WTC11 (cell line): Measurements from ENCODE around the gene KANTR. TPM values are rescaled to one million over a fixed set of nuclear protein-coding genes. Genes with fewer than 3 reads are reported as not detected.

ENCODE experiments used
- ATAC-seq: fragments of 200-7000 bp; cut with Tn5 transposase; 2 replicates; pipeline ENCODE4 v1.10.0; 2021; ENCODE audit warnings: mild to moderate bottlenecking, moderate library complexity
- CTCF ChIA-PET: fragments of 300-600 bp; sonication (Branson Sonifier 250); formaldehyde crosslinking; loops from one replicate; lab custom pipeline; 2021; ENCODE audit warnings: antibody characterized with exemption; lab: Charles Lee
- POLR2A ChIA-PET: fragments of 350-600 bp; sonication (Branson Sonifier 250); formaldehyde crosslinking; loops from one replicate; lab custom pipeline; 2021; ENCODE audit warnings: antibody characterized with exemption; lab: Charles Lee
- DNase-seq: peaks from one replicate; pipeline ENCODE4 v3.0.0; 2021; ENCODE audit warnings: low spot score
- H3K27ac Mint-ChIP-seq: 2 replicates; pipeline ENCODE4 v1.8.0; 2021; ENCODE audit warnings: mixed read lengths
- H3K27me3 Mint-ChIP-seq: 2 replicates; pipeline ENCODE4 v1.8.0; 2021; ENCODE audit warnings: low read depth, mild to moderate bottlenecking, moderate library complexity, mixed read lengths
- H3K36me3 Mint-ChIP-seq: 2 replicates; pipeline ENCODE4 v1.8.0; 2021; ENCODE audit warnings: mixed read lengths
- H3K4me1 Mint-ChIP-seq: 2 replicates; pipeline ENCODE4 v1.8.0; 2022; ENCODE audit warnings: mixed read lengths
- H3K4me3 Mint-ChIP-seq: 2 replicates; pipeline ENCODE4 v1.8.0; 2021; ENCODE audit warnings: mild to moderate bottlenecking, moderate library complexity, mixed read lengths
- H3K9me3 Mint-ChIP-seq: 2 replicates; pipeline ENCODE4 v1.8.0; 2021; ENCODE audit warnings: mixed read lengths
- CDX4 ChIP-seq: fragments of 250-450 bp; sonication (Bioruptor Pico); IDR thresholded peaks from 2 replicates; pipeline ENCODE4 v1.9.0; 2021; ENCODE audit warnings: moderate library complexity, mild to moderate bottlenecking, inconsistent platforms, borderline replicate concordance
- ELF4 ChIP-seq: sonication (generic); formaldehyde crosslinking; IDR thresholded peaks from 2 replicates; pipeline ENCODE4 v1.8.1; 2022; ENCODE audit warnings: low read depth, mild to moderate bottlenecking, moderate library complexity, missing genetic modification reagents
- GRHL2 ChIP-seq: fragments of 250-450 bp; sonication (Bioruptor Pico); IDR thresholded peaks from 2 replicates; pipeline ENCODE4 v1.8.0; 2022; ENCODE audit warnings: mild to moderate bottlenecking, moderate library complexity; ENCODE audit not compliant: insufficient replicate concordance, severe bottlenecking
- IRF1 ChIP-seq: sonication (generic); formaldehyde crosslinking; IDR thresholded peaks from 2 replicates; pipeline ENCODE4 v1.8.0; 2023; ENCODE audit warnings: missing genetic modification reagents
- KAT7 ChIP-seq: sonication (generic); formaldehyde crosslinking; IDR thresholded peaks from 2 replicates; pipeline ENCODE4 v1.8.1; 2023; ENCODE audit warnings: missing genetic modification reagents, mild to moderate bottlenecking, borderline replicate concordance
- MYBL2 ChIP-seq: sonication (generic); formaldehyde crosslinking; IDR thresholded peaks from 2 replicates; pipeline ENCODE4 v1.8.1; 2023; ENCODE audit warnings: mild to moderate bottlenecking, moderate library complexity, missing genetic modification reagents
- NR1H2 ChIP-seq: sonication (generic); formaldehyde crosslinking; IDR thresholded peaks from 2 replicates; pipeline ENCODE4 v1.9.0; 2021; ENCODE audit warnings: mild to moderate bottlenecking, moderate library complexity, missing genetic modification reagents
- PRRX2 ChIP-seq: fragments of 250-450 bp; sonication (Bioruptor Pico); IDR thresholded peaks from 2 replicates; pipeline ENCODE4 v1.8.0; 2021; ENCODE audit warnings: mild to moderate bottlenecking
- RORB ChIP-seq: fragments of 250-450 bp; sonication (Bioruptor Pico); IDR thresholded peaks from 2 replicates; pipeline ENCODE4 v1.9.0; 2021; ENCODE audit warnings: mild to moderate bottlenecking
- TEAD1 ChIP-seq: sonication (generic); formaldehyde crosslinking; IDR thresholded peaks from 2 replicates; pipeline ENCODE4 v1.8.0; 2022; ENCODE audit warnings: mild to moderate bottlenecking, missing genetic modification reagents
- USF1 ChIP-seq: sonication (generic); formaldehyde crosslinking; IDR thresholded peaks from 2 replicates; pipeline ENCODE4 v1.8.0; 2022; ENCODE audit warnings: mild to moderate bottlenecking, missing genetic modification reagents
- ZNF138 ChIP-seq: sonication (generic); formaldehyde crosslinking; conservative IDR thresholded peaks from 2 replicates; pipeline ENCODE4 v1.8.1; 2022; ENCODE audit warnings: mild to moderate bottlenecking, moderate library complexity, missing genetic modification reagents
- ZNF416 ChIP-seq: fragments of 250-450 bp; sonication (Bioruptor Pico); IDR thresholded peaks from 2 replicates; pipeline ENCODE4 v1.9.0; 2021; ENCODE audit warnings: mild to moderate bottlenecking, inconsistent platforms
- total RNA-seq: library from RNA; stranded (reverse); gene quantifications from 3 replicates; pipeline ENCODE4 v1.2.3, GENCODE V29; 2021
- TF ChIP-seq, protein P1 (sequence below): sonication (generic); formaldehyde crosslinking; IDR thresholded peaks from 2 replicates; pipeline ENCODE4 v1.8.0; 2023; ENCODE audit warnings: mild to moderate bottlenecking, missing genetic modification reagents
- TF ChIP-seq, protein P2 (sequence below): sonication (generic); formaldehyde crosslinking; IDR thresholded peaks from 2 replicates; pipeline ENCODE4 v1.8.1; 2023; ENCODE audit warnings: mild to moderate bottlenecking, missing genetic modification reagents, borderline replicate concordance

The KANTR gene
- total RNA-seq, 1 experiment from 2014 or later = 14.0 TPM

GRCh38 chrX:53089925-53090324 lies 4.0 kb upstream of the KANTR start:
- Mint-ChIP-seq H3K36me3 (peaks cover 14% of the 10 kb centered on the region), H3K27me3 (no peaks in the 10 kb centered on the region; the same call in 1 of the 2 replicates), H3K4me3 (no peak overlapping the region), H3K9me3 (no peaks in the 10 kb centered on the region), H3K4me1 (peaks cover 10% of the 10 kb centered on the region), H3K27ac (no peak overlapping the region)
- DNase-seq (no peak), ATAC-seq (no peak)
- TF ChIP-seq ZNF416 (no peak), KAT7 (no peak), ELF4 (CRISPR knock-in tag) (no peak), ZNF138 (no peak), CDX4 (CRISPR knock-in tag) (no peak), RORB (CRISPR knock-in tag) (no peak), IRF1 (no peak), PRRX2 (CRISPR knock-in tag) (no peak), GRHL2 (CRISPR knock-in tag) (no peak), TEAD1 (no peak), MYBL2 (CRISPR knock-in tag) (no peak), USF1 (CRISPR knock-in tag) (no peak)
- TF ChIP-seq, protein P1, sequence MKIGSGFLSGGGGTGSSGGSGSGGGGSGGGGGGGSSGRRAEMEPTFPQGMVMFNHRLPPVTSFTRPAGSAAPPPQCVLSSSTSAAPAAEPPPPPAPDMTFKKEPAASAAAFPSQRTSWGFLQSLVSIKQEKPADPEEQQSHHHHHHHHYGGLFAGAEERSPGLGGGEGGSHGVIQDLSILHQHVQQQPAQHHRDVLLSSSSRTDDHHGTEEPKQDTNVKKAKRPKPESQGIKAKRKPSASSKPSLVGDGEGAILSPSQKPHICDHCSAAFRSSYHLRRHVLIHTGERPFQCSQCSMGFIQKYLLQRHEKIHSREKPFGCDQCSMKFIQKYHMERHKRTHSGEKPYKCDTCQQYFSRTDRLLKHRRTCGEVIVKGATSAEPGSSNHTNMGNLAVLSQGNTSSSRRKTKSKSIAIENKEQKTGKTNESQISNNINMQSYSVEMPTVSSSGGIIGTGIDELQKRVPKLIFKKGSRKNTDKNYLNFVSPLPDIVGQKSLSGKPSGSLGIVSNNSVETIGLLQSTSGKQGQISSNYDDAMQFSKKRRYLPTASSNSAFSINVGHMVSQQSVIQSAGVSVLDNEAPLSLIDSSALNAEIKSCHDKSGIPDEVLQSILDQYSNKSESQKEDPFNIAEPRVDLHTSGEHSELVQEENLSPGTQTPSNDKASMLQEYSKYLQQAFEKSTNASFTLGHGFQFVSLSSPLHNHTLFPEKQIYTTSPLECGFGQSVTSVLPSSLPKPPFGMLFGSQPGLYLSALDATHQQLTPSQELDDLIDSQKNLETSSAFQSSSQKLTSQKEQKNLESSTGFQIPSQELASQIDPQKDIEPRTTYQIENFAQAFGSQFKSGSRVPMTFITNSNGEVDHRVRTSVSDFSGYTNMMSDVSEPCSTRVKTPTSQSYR (CRISPR knock-in tag) = no peak
- TF ChIP-seq, protein P2, sequence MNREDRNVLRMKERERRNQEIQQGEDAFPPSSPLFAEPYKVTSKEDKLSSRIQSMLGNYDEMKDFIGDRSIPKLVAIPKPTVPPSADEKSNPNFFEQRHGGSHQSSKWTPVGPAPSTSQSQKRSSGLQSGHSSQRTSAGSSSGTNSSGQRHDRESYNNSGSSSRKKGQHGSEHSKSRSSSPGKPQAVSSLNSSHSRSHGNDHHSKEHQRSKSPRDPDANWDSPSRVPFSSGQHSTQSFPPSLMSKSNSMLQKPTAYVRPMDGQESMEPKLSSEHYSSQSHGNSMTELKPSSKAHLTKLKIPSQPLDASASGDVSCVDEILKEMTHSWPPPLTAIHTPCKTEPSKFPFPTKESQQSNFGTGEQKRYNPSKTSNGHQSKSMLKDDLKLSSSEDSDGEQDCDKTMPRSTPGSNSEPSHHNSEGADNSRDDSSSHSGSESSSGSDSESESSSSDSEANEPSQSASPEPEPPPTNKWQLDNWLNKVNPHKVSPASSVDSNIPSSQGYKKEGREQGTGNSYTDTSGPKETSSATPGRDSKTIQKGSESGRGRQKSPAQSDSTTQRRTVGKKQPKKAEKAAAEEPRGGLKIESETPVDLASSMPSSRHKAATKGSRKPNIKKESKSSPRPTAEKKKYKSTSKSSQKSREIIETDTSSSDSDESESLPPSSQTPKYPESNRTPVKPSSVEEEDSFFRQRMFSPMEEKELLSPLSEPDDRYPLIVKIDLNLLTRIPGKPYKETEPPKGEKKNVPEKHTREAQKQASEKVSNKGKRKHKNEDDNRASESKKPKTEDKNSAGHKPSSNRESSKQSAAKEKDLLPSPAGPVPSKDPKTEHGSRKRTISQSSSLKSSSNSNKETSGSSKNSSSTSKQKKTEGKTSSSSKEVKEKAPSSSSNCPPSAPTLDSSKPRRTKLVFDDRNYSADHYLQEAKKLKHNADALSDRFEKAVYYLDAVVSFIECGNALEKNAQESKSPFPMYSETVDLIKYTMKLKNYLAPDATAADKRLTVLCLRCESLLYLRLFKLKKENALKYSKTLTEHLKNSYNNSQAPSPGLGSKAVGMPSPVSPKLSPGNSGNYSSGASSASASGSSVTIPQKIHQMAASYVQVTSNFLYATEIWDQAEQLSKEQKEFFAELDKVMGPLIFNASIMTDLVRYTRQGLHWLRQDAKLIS (CRISPR knock-in tag) = no peak
- ChIA-PET CTCF (interaction anchor here (1.7 kb wide), 1 partner anchor 17 kb away, joined by 9 read pairs; no protein-coding TSS in a partner anchor), POLR2A (no interaction called here)

GRCh38 chrX:53091354-53091753 lies 2.6 kb upstream of the KANTR start:
- POLR2A ChIA-PET = no interaction called here
- Mint-ChIP-seq H3K9me3 (no peaks in the 10 kb centered on the region), H3K27me3 (no peaks in the 10 kb centered on the region; the same call in 1 of the 2 replicates), H3K36me3 (peaks cover 1% of the 10 kb centered on the region), H3K4me3 (no peak overlapping the region), H3K4me1 (peaks cover 14% of the 10 kb centered on the region), H3K27ac (no peak overlapping the region)
- no peak for ATAC-seq
- no peak for DNase-seq
- CTCF ChIA-PET = no interaction called here
- TF ChIP-seq NR1H2 (CRISPR knock-in tag) = no peak
- TF ChIP-seq, all 79 proteins: peak for 0
